Choroid plexus epithelial cell (primary cell): Measurements from ENCODE around the gene SATB1.

Experiments used
- DNase-seq: peaks from one replicate; pipeline ENCODE4 v3.0.0-alpha.2; 2010; ENCODE audit warnings: low read depth
- H3K4me3 ChIP-seq: 2 replicates; pipeline ENCODE4 v1.5.1; 2011; ENCODE audit warnings: low read depth, mild to moderate bottlenecking, control low read depth, low read length, moderate library complexity
- CTCF ChIP-seq: conservative IDR thresholded peaks from 2 replicates; pipeline ENCODE4 v1.5.1; 2011; ENCODE audit warnings: low read depth, mild to moderate bottlenecking, control low read depth, inconsistent platforms, low read length, moderate library complexity

SATB1 gene

GRCh38 chr3:18403061-18403460 is 22.1 kb downstream of the SATB1 start:
- no peak overlapping the region for H3K4me3 ChIP-seq
- DNase-seq: no peak
- no peak for TF ChIP-seq CTCF

GRCh38 chr3:18402239-18402799 is 22.8 kb downstream of the SATB1 start:
- H3K4me3 ChIP-seq: no peak overlapping the region
- TF ChIP-seq CTCF: no peak
- no peak for DNase-seq

- TF ChIP-seq CTCF: no peak
- H3K4me3 ChIP-seq: no peak overlapping the region
- no peak for DNase-seq
Observed at GRCh38 chr3:18401300-18401961, 23.7 kb downstream of the SATB1 start.

- DNase-seq: no peak
- no peak for TF ChIP-seq CTCF
- H3K4me3 ChIP-seq: no peak overlapping the region
Observed at GRCh38 chr3:18398448-18398847, 26.7 kb downstream of the SATB1 start.

GRCh38 chr3:18396428-18396827 is 28.7 kb downstream of the SATB1 start:
- TF ChIP-seq CTCF: no peak
- no peak overlapping the region for H3K4me3 ChIP-seq
- no peak for DNase-seq

- TF ChIP-seq CTCF: no peak
- no peak for DNase-seq
- H3K4me3 ChIP-seq: no peak overlapping the region
Observed at GRCh38 chr3:18394384-18394995, 30.6 kb downstream of the SATB1 start.

GRCh38 chr3:18393906-18394305 is 31.2 kb downstream of the SATB1 start:
- no peak for TF ChIP-seq CTCF
- peak; percentile 8 for DNase-seq
- no peak overlapping the region for H3K4me3 ChIP-seq
